Erythroblast (primary cell): ENCODE data around the gene KIRREL3.

Experiments
- GATA1 ChIP-seq: IDR thresholded peaks from 2 replicates; pipeline ENCODE4 v1.6.1; 2011; ENCODE audit warnings: low read depth, mild to moderate bottlenecking, control low read depth, low read length, moderate library complexity
- POLR2A ChIP-seq: IDR thresholded peaks from 2 replicates; pipeline ENCODE4 v1.6.1; 2011; ENCODE audit warnings: mild to moderate bottlenecking, low read length

- TF ChIP-seq POLR2A (no peak), GATA1 (no peak)
Observed at GRCh38 chr11:126519764-126520734, 480.5 kb downstream of the KIRREL3 start.
